Gastroesophageal sphincter (tissue), 4 donors: ENCODE data around the gene GCC2. TPM values are rescaled to one million over a fixed set of nuclear protein-coding genes. Genes with fewer than 3 reads are reported as not detected.

Experiments used
- ATAC-seq: fragments of 150-250 bp; one replicate; pipeline ENCODE4 v1.9.1; 2016; ENCODE audit warnings: mild to moderate bottlenecking, moderate library complexity
- H3K27ac ChIP-seq, 4 donors: fragments of 200-600 bp; sonication (generic) in 3 of 4; 1 replicate in 3 of 4; 2 replicates in 1 of 4; pipeline ENCODE4 v1.5.1; 2016 to 2019
- H3K27me3 ChIP-seq: fragments of 200-600 bp; sonication (generic); one replicate; pipeline ENCODE4 v1.5.1; 2019
- H3K36me3 ChIP-seq, 2 donors: fragments of 200-600 bp; sonication (generic); one replicate each; pipeline ENCODE4 v1.5.1; 2019; ENCODE audit warnings: control low read depth in 1 of 2
- H3K4me1 ChIP-seq, 3 donors: fragments of 200-600 bp; sonication (generic); 1 replicate in 2 of 3; 2 replicates in 1 of 3; pipeline ENCODE4 v1.5.1; 2016 to 2019; ENCODE audit warnings: control low read depth in 2 of 3
- H3K4me3 ChIP-seq, 2 donors: fragments of 200-600 bp; sonication (generic); one replicate each; pipeline ENCODE4 v1.5.1; 2019; ENCODE audit warnings: mild to moderate bottlenecking in 1 of 2, moderate library complexity in 1 of 2
- H3K9me3 ChIP-seq, 3 donors: fragments of 200-600 bp; sonication (generic); one replicate each; pipeline ENCODE4 v1.5.1; 2017 to 2019; ENCODE audit warnings: control low read depth in 2 of 3
- EP300 ChIP-seq: sonication (generic); formaldehyde crosslinking; IDR thresholded peaks from one replicate; pipeline ENCODE4 v1.6.1; 2017; ENCODE audit warnings: antibody characterized with exemption, mild to moderate bottlenecking
- POLR2A ChIP-seq, 2 donors: fragments of 450-650 bp; IDR thresholded peaks; one replicate each; pipeline ENCODE4 v1.6.1; 2017; ENCODE audit warnings: antibody characterized with exemption in 2 of 2, mild to moderate bottlenecking in 2 of 2, moderate library complexity in 1 of 2
- POLR2AphosphoS5 ChIP-seq: sonication (generic); formaldehyde crosslinking; IDR thresholded peaks from one replicate; pipeline ENCODE4 v1.6.1; 2017; ENCODE audit warnings: antibody characterized with exemption
- WGBS, 2 donors: methylation state at CpG; one replicate each; pipeline ENCODE4 v1.1.5; 2018; ENCODE audit warnings: low coverage in 1 of 2; 5-methylcytosine and 5-hydroxymethylcytosine counted together
- total RNA-seq, 4 donors: library from RNA; depleted of rRNA; stranded (reverse); fragments of >200 nt; gene quantifications; one replicate each; pipeline ENCODE4 v1.1.0, GENCODE V29; 2016
- TF ChIP-seq, protein P1 (sequence below), 4 experiments: fragments of 200-600 bp in 2 of 4; fragments of 450-650 bp in 2 of 4; sonication (generic) in 1 of 4; IDR thresholded peaks; one replicate each; pipeline ENCODE4 v1.5.1; 2017 to 2019; ENCODE audit warnings: antibody characterized with exemption in 4 of 4, mild to moderate bottlenecking in 2 of 4, moderate library complexity in 2 of 4

Gene GCC2
- total RNA-seq, 4 donors from 2014 or later = 24.0 to 41.6 (median 33.4) TPM

DNA sequence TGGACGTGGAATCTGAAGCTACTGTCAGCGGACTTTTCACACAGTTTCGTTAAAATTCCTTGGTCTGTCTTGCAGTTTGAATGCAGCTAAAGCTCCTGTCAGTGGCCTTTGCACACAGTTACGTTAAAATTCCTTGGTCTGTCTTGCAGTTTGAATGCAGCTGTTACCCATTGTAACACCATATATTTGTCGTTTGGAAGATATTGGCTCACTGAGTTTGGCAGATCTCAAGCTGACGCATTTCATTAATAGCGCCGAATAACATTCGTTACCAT lies 86.3 kb downstream of the GCC2 start:
- Histone ChIP-seq H3K4me1 (peaks cover 0 to 54% (median 6%) of the 10 kb centered on the region in 3 donors), H3K27ac (peak overlapping the region; percentile 72 to 98 (median 96)), H3K9me3 (no peaks in the 10 kb centered on the region), H3K4me3 (peak overlapping the region; percentile 53 to 74), H3K36me3 (no peaks in the 10 kb centered on the region), H3K27me3 (no peaks in the 10 kb centered on the region)
- WGBS, 2 donors = 3 to 12% methylated on average over 9 of the region's 9 CpGs
- TF ChIP-seq EP300 (no peak), POLR2A (IDR thresholded peaks at IDR 0.05) (no peak), POLR2AphosphoS5 (no peak)
- no peak for ATAC-seq

DNA sequence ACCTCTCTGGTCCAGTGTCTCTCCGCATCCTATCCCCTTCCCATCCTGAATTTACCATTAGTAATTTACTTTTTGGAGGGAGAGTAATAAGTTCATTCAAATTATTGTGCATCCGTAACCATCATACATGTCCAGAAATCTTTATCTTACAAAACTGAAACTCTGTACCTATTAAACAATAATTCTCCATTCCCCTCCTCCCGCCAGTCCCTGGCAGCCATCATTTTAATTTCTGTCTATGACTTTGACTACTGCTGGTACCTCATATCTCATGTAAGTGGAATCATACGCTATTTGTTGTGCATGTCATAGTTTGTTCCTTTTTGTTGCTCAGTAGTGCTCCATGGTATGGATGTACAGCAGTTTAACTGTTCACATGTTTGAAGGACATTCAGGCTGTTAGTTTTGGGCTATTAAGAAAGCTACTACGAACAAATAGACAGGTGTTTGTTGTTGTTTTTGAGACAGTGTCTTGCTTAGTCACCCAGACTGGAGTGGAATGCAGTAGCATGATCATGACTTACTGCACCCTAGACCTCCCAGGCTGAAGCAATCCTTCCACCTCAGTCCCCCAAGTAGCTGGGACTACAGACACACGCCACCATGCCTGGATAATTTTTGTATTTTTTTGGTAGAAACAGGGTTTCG lies 87.3 kb downstream of the GCC2 start:
- peaks cover 0 to 64% (median 6%) of the 10 kb centered on the region in 3 donors for H3K4me1 ChIP-seq

DNA sequence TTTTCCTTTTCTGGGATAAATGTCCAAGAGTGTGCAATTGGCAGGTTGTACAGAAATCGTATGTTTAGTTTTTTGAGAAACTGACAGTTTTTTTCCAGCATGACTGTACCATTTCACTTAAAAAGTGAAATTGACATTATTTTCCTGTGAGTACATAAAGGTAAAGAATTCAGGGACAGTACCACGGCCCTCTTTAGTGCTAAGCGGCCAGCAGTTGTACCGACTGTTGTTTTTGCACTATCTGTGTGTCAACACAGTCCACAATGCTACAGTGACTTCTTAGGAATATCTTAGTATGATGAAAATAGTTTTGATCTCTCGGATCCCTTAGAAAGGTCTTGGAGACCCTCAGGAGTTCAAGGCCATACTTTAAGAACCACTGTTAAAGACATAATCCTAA lies 87.9 kb downstream of the GCC2 start:
- WGBS, 2 donors = 72 to 84% methylated on average over 3 to 5 of the region's 5 CpGs
- H3K4me1 ChIP-seq = peaks cover 0 to 70% (median 6%) of the 10 kb centered on the region in 3 donors
- no peaks in the 10 kb centered on the region for H3K9me3 ChIP-seq
- no peak for TF ChIP-seq POLR2AphosphoS5
- TF ChIP-seq POLR2A (IDR thresholded peaks at IDR 0.05) = no peak
- TF ChIP-seq, protein P1, sequence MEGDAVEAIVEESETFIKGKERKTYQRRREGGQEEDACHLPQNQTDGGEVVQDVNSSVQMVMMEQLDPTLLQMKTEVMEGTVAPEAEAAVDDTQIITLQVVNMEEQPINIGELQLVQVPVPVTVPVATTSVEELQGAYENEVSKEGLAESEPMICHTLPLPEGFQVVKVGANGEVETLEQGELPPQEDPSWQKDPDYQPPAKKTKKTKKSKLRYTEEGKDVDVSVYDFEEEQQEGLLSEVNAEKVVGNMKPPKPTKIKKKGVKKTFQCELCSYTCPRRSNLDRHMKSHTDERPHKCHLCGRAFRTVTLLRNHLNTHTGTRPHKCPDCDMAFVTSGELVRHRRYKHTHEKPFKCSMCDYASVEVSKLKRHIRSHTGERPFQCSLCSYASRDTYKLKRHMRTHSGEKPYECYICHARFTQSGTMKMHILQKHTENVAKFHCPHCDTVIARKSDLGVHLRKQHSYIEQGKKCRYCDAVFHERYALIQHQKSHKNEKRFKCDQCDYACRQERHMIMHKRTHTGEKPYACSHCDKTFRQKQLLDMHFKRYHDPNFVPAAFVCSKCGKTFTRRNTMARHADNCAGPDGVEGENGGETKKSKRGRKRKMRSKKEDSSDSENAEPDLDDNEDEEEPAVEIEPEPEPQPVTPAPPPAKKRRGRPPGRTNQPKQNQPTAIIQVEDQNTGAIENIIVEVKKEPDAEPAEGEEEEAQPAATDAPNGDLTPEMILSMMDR (IDR thresholded peaks at IDR 0.05) = no peak
- no peak for TF ChIP-seq EP300
- no peak for ATAC-seq
- no peaks in the 10 kb centered on the region for H3K27me3 ChIP-seq
- no peak overlapping the region for H3K4me3 ChIP-seq
- H3K27ac ChIP-seq = no peak overlapping the region
- H3K36me3 ChIP-seq = no peaks in the 10 kb centered on the region

More for the DNA sequence above, 87.3 kb downstream of the GCC2 start:
- Histone ChIP-seq H3K36me3 (no peaks in the 10 kb centered on the region), H3K27ac (no peak overlapping the region), H3K9me3 (no peaks in the 10 kb centered on the region), H3K4me3 (peak overlapping the region in 1 of 2 donors; percentile 74), H3K27me3 (no peaks in the 10 kb centered on the region)
- ATAC-seq = no peak
- 78 to 89% methylated on average over 6 to 7 of the region's 7 CpGs for WGBS, 2 donors
- no peak for TF ChIP-seq EP300
- TF ChIP-seq POLR2A (IDR thresholded peaks at IDR 0.05) = no peak
- no peak for TF ChIP-seq POLR2AphosphoS5
- TF ChIP-seq, protein P1 (IDR thresholded peaks at IDR 0.05) = no peak

DNA sequence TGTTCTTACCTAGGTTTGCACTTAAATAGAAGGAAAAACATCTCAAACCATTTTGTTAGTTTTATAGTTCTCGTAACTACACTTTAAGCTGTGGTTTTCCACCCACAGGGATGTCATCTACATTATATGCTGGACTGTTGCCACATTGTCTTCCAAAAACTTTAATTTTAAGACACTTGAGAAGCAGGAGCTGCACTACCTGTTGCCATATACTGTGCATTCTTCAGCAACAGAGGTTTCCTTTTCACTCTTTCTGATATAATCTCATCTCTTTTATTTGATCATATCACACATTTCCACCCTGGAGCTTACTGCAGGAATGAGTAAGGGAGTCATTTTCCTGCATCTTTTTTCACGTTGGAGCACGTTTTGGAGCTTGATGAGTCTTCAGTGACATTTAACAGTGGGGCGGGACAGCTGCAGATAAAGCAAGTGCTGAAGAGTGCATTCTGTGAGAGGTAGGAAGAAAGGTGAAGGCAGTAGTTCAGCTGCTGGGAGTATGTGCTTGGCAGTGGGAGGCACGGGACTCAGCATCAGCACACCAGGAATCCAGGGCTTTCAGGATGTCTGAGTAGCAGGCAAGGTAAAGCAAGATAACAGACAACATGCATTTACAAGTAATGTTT lies 89.1 kb downstream of the GCC2 start:
- TF ChIP-seq POLR2A (IDR thresholded peaks at IDR 0.05) = no peak
- TF ChIP-seq, protein P1 (IDR thresholded peaks at IDR 0.05) = no peak
- no peak for TF ChIP-seq EP300
- no peak for TF ChIP-seq POLR2AphosphoS5
- ATAC-seq = no peak
- WGBS, 2 donors = 48 to 70% methylated on average over 2 to 4 of the region's 5 CpGs
- Histone ChIP-seq H3K4me3 (no peak overlapping the region), H3K27ac (no peak overlapping the region), H3K27me3 (no peaks in the 10 kb centered on the region), H3K4me1 (peaks cover 0 to 75% (median 6%) of the 10 kb centered on the region in 3 donors), H3K9me3 (no peaks in the 10 kb centered on the region), H3K36me3 (no peaks in the 10 kb centered on the region)

DNA sequence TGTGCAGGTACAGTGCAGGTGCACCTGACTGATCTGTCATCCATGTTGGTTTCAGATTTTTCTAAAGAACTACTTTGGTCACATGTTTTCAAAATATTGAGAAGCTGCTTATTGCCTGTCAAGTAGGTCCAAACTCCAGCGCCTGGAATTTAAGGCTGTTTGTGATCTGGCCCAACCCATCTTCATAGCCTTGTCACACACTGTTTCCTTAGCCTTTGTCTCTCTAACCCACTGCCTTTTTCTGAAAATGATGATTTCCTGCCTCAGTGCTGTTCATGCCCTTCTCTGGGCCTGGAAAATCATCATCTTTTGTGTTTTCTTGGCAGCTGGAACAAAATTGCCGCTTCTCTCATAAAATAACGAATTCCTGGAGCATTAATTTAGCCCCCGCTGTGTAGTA lies 92.4 kb downstream of the GCC2 start:
- H3K4me1 ChIP-seq = peaks cover 0 to 62% (median 3%) of the 10 kb centered on the region in 3 donors
- H3K27me3 ChIP-seq = no peaks in the 10 kb centered on the region
- ATAC-seq = no peak
- WGBS, 2 donors = 60 to 78% methylated on average over 3 to 4 of the region's 4 CpGs
- H3K36me3 ChIP-seq = no peaks in the 10 kb centered on the region
- H3K27ac ChIP-seq = peak overlapping the region in 1 of 4 donors; percentile 51
- H3K4me3 ChIP-seq = no peak overlapping the region
- TF ChIP-seq POLR2AphosphoS5 = no peak
- no peak for TF ChIP-seq EP300
- no peak for TF ChIP-seq POLR2A (IDR thresholded peaks at IDR 0.05)
- TF ChIP-seq, protein P1 (IDR thresholded peaks at IDR 0.05) = no peak
- no peaks in the 10 kb centered on the region for H3K9me3 ChIP-seq
